Measurements from ENCODE around the gene MXRA5.
"Not testable (repeated sequence)": the region's sequence is repeated elsewhere in the genome, so short reads cannot be mapped to it uniquely, and the experiment has no call there.

Gene MXRA5

GRCh38 chrX:3290561-3290960 lies 55.9 kb downstream of the MXRA5 start:
- TF ChIP-seq POLR2A (IDR thresholded peaks at IDR 0.05; ENCODE audit: low read length) (no peak), GATA1 (IDR thresholded peaks at IDR 0.05; ENCODE audit: low read depth, low read length) (no peak)
- DNase-seq: no peak

- no peak for DNase-seq
- TF ChIP-seq GATA1 (IDR thresholded peaks at IDR 0.05; ENCODE audit: low read depth, low read length) (no peak), POLR2A (IDR thresholded peaks at IDR 0.05; ENCODE audit: low read length) (no peak)
These were observed 60.1 kb downstream of the MXRA5 start for GRCh38 chrX:3286196-3286945.

GRCh38 chrX:3280706-3281105 lies 65.7 kb downstream of the MXRA5 start:
- no peak for DNase-seq
- TF ChIP-seq GATA1 (IDR thresholded peaks at IDR 0.05; ENCODE audit: low read depth, low read length): no peak
- TF ChIP-seq POLR2A (IDR thresholded peaks at IDR 0.05; ENCODE audit: low read length): no peak

- DNase-seq: not testable (repeated sequence)
These were observed 72.8 kb downstream of the MXRA5 start for GRCh38 chrX:3273668-3274067.

GRCh38 chrX:3271834-3272186 lies 74.6 kb downstream of the MXRA5 start:
- no peak for DNase-seq
- TF ChIP-seq GATA1 (IDR thresholded peaks at IDR 0.05; ENCODE audit: low read depth, low read length): no peak
- TF ChIP-seq POLR2A (IDR thresholded peaks at IDR 0.05; ENCODE audit: low read length): no peak

GRCh38 chrX:3271183-3271833 lies 75.1 kb downstream of the MXRA5 start:
- TF ChIP-seq GATA1 (IDR thresholded peaks at IDR 0.05; ENCODE audit: low read depth, low read length): no peak
- no peak for TF ChIP-seq POLR2A (IDR thresholded peaks at IDR 0.05; ENCODE audit: low read length)
- DNase-seq: no peak

- no peak for DNase-seq
- TF ChIP-seq GATA1 (IDR thresholded peaks at IDR 0.05; ENCODE audit: low read depth, low read length) (no peak), POLR2A (IDR thresholded peaks at IDR 0.05; ENCODE audit: low read length) (no peak)
These were observed 77.6 kb downstream of the MXRA5 start for GRCh38 chrX:3268829-3269228.

GRCh38 chrX:3263681-3264126 lies 82.7 kb downstream of the MXRA5 start:
- TF ChIP-seq POLR2A (IDR thresholded peaks at IDR 0.05; ENCODE audit: low read length) (no peak), GATA1 (IDR thresholded peaks at IDR 0.05; ENCODE audit: low read depth, low read length) (no peak)
- no peak for DNase-seq

- DNase-seq: no peak
- TF ChIP-seq POLR2A (IDR thresholded peaks at IDR 0.05; ENCODE audit: low read length): no peak
These were observed 83.6 kb downstream of the MXRA5 start for GRCh38 chrX:3262901-3263300.
